Neural cell (in vitro differentiated cells): ENCODE results near the gene TAX1BP3.

ENCODE experiments used
- CTCF ChIP-seq: fragments of 450-650 bp; IDR thresholded peaks from 2 replicates; pipeline ENCODE4 v1.5.1; 2014; ENCODE audit warnings: antibody characterized with exemption, mild to moderate bottlenecking, moderate library complexity; ENCODE audit not compliant: poor library complexity, severe bottlenecking
- EP300 ChIP-seq: fragments of 450-650 bp; conservative IDR thresholded peaks from 2 replicates; pipeline ENCODE4 v1.6.1; 2014; ENCODE audit warnings: antibody characterized with exemption, mild to moderate bottlenecking, moderate library complexity; ENCODE audit not compliant: poor library complexity, severe bottlenecking
- EZH2 ChIP-seq: fragments of 200-600, 300-800 bp; shearing (Covaris generic), sonication (generic); IDR thresholded peaks from 2 replicates; pipeline ENCODE4 v1.6.1; 2014; ENCODE audit warnings: antibody characterized with exemption, low read length, borderline replicate concordance, mild to moderate bottlenecking; ENCODE audit not compliant: insufficient read depth, poor library complexity, severe bottlenecking
- POLR2AphosphoS5 ChIP-seq: IDR thresholded peaks from 2 replicates; pipeline ENCODE4 v1.6.1; 2012
- RAD21 ChIP-seq: fragments of 450-650 bp; conservative IDR thresholded peaks from 2 replicates; pipeline ENCODE4 v1.6.1; 2014; ENCODE audit warnings: antibody characterized with exemption, mild to moderate bottlenecking, moderate library complexity
- REST ChIP-seq: IDR thresholded peaks from 2 replicates; pipeline ENCODE4 v1.6.1; 2012; ENCODE audit warnings: borderline replicate concordance
- TAF1 ChIP-seq: IDR thresholded peaks from 2 replicates; pipeline ENCODE4 v1.6.1; 2012; ENCODE audit warnings: low read depth

GRCh38 chr17:3679531-3680126, 11.3 kb upstream of the TAX1BP3 start:
- TF ChIP-seq EZH2 (no peak), CTCF (no peak), RAD21 (no peak), TAF1 (no peak), POLR2AphosphoS5 (no peak), REST (no peak), EP300 (no peak)
